ENCODE data around the gene TP53BP2. TPM values are rescaled to one million over a fixed set of nuclear protein-coding genes. Genes with fewer than 3 reads are reported as not detected.

TP53BP2 gene
- total RNA-seq, 1 experiment from 2014 or later, result 38.2 TPM

DNA sequence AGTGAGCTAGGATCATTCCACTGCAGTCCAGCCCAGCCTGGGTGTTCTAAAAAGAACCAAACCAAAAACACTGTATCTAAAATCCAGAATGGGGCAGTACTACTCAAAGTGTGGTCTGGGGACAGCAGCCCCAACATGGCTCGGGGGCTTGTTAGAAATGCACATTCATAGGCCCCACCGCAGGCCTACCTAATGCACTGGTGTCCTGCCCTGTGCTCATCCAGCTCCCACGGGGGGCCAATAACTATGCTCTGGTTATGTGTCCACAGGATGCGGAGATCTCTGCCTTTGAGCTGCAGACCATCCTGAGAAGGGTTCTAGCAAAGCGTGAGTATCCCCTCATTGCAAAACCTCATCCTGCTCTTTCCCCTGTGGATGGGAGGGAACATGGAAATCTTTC lies 81.9 kb downstream of the TP53BP2 start:
- Histone ChIP-seq H3K27me3 (ENCODE audit: insufficient read depth, low read length) (no peaks in the 10 kb centered on the region), H3K79me2 (ENCODE audit: insufficient read depth, low read length) (0 out of 2 replicates have a peak, but pooled peaks cover 4% of the 10 kb centered on the region), H3K9ac (ENCODE audit: low read length) (no peak overlapping the region), H3K36me3 (ENCODE audit: control insufficient read depth in 1 of 2, insufficient read depth in 2 of 2, low read length in 2 of 2) (peaks cover 4 to 49% of the 10 kb centered on the region in 2 experiments; a peak in 2 of 4 replicates), H3K9me3 (ENCODE audit: control insufficient read depth in 1 of 2, insufficient read depth in 1 of 2, low read depth in 1 of 2, low read length in 2 of 2) (no peaks in the 10 kb centered on the region), H2AFZ (ENCODE audit: low read depth, low read length, poor library complexity, severe bottlenecking) (no peak overlapping the region), H3K4me3 (replicated peaks in 1 of 2; ENCODE audit: low read depth in 1 of 2, low read length in 2 of 2) (no peak overlapping the region), H4K20me1 (ENCODE audit: insufficient read depth) (no peaks in the 10 kb centered on the region), H3K4me2 (ENCODE audit: low read length) (no peak overlapping the region), H3K9me2 (ENCODE audit: insufficient read depth) (no peaks in the 10 kb centered on the region), H3K4me1 (ENCODE audit: control insufficient read depth in 1 of 2, insufficient read depth in 2 of 2, low read length in 2 of 2) (peaks cover 0 to 6% of the 10 kb centered on the region in 2 experiments; a peak in 1 of 4 replicates), H3K27ac (ENCODE audit: low read depth, low read length) (no peak overlapping the region)
- ChIA-PET RAD21 (ENCODE audit: low non-redundant PET in 1 of 2, low total read pairs in 2 of 2, uncharacterized antibody in 2 of 2, unreplicated experiment in 2 of 2) (no interaction called here), POLR2A (no interaction called here), CTCF (interaction anchor here (1.2 kb wide), 1 partner anchor 14 kb away, joined by 3 read pairs; no protein-coding TSS in a partner anchor)
- ATAC-seq (no peak), DNase-seq (ENCODE audit: low read depth, low spot score) (no peak)
- BruUV-seq (replicated peaks), result no TSS peak
- intact Hi-C loops (cut with micrococcal nuclease), result no loop called here
- TF ChIP-seq TCF7L2 (IDR thresholded peaks at IDR 0.05; ENCODE audit: borderline replicate concordance, extremely low read depth, insufficient read depth, insufficient read length) (no peak), MAX (IDR thresholded peaks at IDR 0.05) (no peak), SRF (IDR thresholded peaks at IDR 0.05; ENCODE audit: low read depth) (no peak), ELF1 (IDR thresholded peaks at IDR 0.05; ENCODE audit: borderline replicate concordance, low read depth) (no peak), ZFX (IDR thresholded peaks at IDR 0.05) (no peak)

GRCh38 chr1:223763251-223763650 lies 82.5 kb downstream of the TP53BP2 start:
- Histone ChIP-seq H3K9me2 (ENCODE audit: insufficient read depth) (no peaks in the 10 kb centered on the region), H3K27ac (ENCODE audit: low read depth, low read length) (no peak overlapping the region), H3K4me1 (ENCODE audit: control insufficient read depth in 1 of 2, insufficient read depth in 2 of 2, low read length in 2 of 2) (peaks cover 0 to 6% of the 10 kb centered on the region in 2 experiments; a peak in 1 of 4 replicates), H3K4me3 (replicated peaks in 1 of 2; ENCODE audit: low read depth in 1 of 2, low read length in 2 of 2) (no peak overlapping the region), H3K27me3 (ENCODE audit: insufficient read depth, low read length) (no peaks in the 10 kb centered on the region), H2AFZ (ENCODE audit: low read depth, low read length, poor library complexity, severe bottlenecking) (no peak overlapping the region), H3K9ac (ENCODE audit: low read length) (no peak overlapping the region), H3K79me2 (ENCODE audit: insufficient read depth, low read length) (0 out of 2 replicates have a peak, but pooled peaks cover 4% of the 10 kb centered on the region), H3K9me3 (ENCODE audit: control insufficient read depth in 1 of 2, insufficient read depth in 1 of 2, low read depth in 1 of 2, low read length in 2 of 2) (no peaks in the 10 kb centered on the region), H4K20me1 (ENCODE audit: insufficient read depth) (no peaks in the 10 kb centered on the region), H3K4me2 (ENCODE audit: low read length) (no peak overlapping the region), H3K36me3 (ENCODE audit: control insufficient read depth in 1 of 2, insufficient read depth in 2 of 2, low read length in 2 of 2) (peaks cover 4 to 48% of the 10 kb centered on the region in 2 experiments; a peak in 2 of 4 replicates)
- ChIA-PET CTCF (interaction anchor here (1.4 kb wide), 1 partner anchor 9 kb away, joined by 4 read pairs; no protein-coding TSS in a partner anchor), POLR2A (no interaction called here), RAD21 (ENCODE audit: low non-redundant PET in 1 of 2, low total read pairs in 2 of 2, uncharacterized antibody in 2 of 2, unreplicated experiment in 2 of 2) (no interaction called here)
- DNase-seq (ENCODE audit: low read depth, low spot score) (no peak), ATAC-seq (no peak)
- intact Hi-C loops (cut with micrococcal nuclease), result no loop called here
- no TSS peak for BruUV-seq (replicated peaks)
- TF ChIP-seq POLR2A (IDR thresholded peaks at IDR 0.05; ENCODE audit: borderline replicate concordance, extremely low read depth, insufficient read depth, insufficient read length) (no peak), RAD21 (IDR thresholded peaks at IDR 0.05; ENCODE audit: low read depth) (no peak), ELF1 (IDR thresholded peaks at IDR 0.05; ENCODE audit: borderline replicate concordance, low read depth) (no peak), ZNF274 (IDR thresholded peaks at IDR 0.05; ENCODE audit: low read depth, low read length) (no peak), POLR2AphosphoS5 (IDR thresholded peaks at IDR 0.05; ENCODE audit: low read depth, low read length) (no peak), CEBPB (IDR thresholded peaks at IDR 0.05; ENCODE audit: low read depth) (no peak), EZH2phosphoT487 (IDR thresholded peaks at IDR 0.05; ENCODE audit: borderline replicate concordance) (no peak), SP1 (IDR thresholded peaks at IDR 0.05; ENCODE audit: low read depth) (no peak), YY1 (IDR thresholded peaks at IDR 0.05; ENCODE audit: extremely low read depth, insufficient replicate concordance, low read depth, low read length) (no peak), REST (IDR thresholded peaks at IDR 0.05; ENCODE audit: low read depth) (no peak)

Measured in HCT116 (cell line).